Measurements from ENCODE around the gene TRIM37.

TRIM37 gene, protein sequence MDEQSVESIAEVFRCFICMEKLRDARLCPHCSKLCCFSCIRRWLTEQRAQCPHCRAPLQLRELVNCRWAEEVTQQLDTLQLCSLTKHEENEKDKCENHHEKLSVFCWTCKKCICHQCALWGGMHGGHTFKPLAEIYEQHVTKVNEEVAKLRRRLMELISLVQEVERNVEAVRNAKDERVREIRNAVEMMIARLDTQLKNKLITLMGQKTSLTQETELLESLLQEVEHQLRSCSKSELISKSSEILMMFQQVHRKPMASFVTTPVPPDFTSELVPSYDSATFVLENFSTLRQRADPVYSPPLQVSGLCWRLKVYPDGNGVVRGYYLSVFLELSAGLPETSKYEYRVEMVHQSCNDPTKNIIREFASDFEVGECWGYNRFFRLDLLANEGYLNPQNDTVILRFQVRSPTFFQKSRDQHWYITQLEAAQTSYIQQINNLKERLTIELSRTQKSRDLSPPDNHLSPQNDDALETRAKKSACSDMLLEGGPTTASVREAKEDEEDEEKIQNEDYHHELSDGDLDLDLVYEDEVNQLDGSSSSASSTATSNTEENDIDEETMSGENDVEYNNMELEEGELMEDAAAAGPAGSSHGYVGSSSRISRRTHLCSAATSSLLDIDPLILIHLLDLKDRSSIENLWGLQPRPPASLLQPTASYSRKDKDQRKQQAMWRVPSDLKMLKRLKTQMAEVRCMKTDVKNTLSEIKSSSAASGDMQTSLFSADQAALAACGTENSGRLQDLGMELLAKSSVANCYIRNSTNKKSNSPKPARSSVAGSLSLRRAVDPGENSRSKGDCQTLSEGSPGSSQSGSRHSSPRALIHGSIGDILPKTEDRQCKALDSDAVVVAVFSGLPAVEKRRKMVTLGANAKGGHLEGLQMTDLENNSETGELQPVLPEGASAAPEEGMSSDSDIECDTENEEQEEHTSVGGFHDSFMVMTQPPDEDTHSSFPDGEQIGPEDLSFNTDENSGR

GRCh38 chr17:59106463-59107305, at the start of gene TRIM37:
Gene TRIM37 (minus strand): TSS chr17:59106880. CDS start chr17:59106461, 419 bp downstream.
- Histone ChIP-seq H3K27me3 (ENCODE audit: control insufficient read depth, insufficient read depth, low read length) (no peaks in the 10 kb centered on the region), H3K9me3 (ENCODE audit: control insufficient read depth, insufficient read depth, low read length) (no peaks in the 10 kb centered on the region), H3K36me3 (ENCODE audit: control insufficient read depth, insufficient read depth, low read length) (no peaks in the 10 kb centered on the region), H3K4me3 (ENCODE audit: low read depth, low read length) (peak within 1 kb of the TSS; percentile 82), H3K9ac (ENCODE audit: low read depth, low read length) (peak within 1 kb of the TSS; percentile 87), H3K4me1 (ENCODE audit: control insufficient read depth, insufficient read depth, low read length) (no peaks in the 10 kb centered on the region)

- Histone ChIP-seq H3K9ac (ENCODE audit: low read depth, low read length) (peak within 1 kb of the TSS; percentile 92), H3K9me3 (ENCODE audit: control insufficient read depth, insufficient read depth, low read length) (no peaks in the 10 kb centered on the region), H3K4me3 (ENCODE audit: low read depth, low read length) (peak within 1 kb of the TSS; percentile 87), H3K4me1 (ENCODE audit: control insufficient read depth, insufficient read depth, low read length) (peaks cover 14% of the 10 kb centered on the region), H3K36me3 (ENCODE audit: control insufficient read depth, insufficient read depth, low read length) (peaks cover 3% of the 10 kb centered on the region), H3K27me3 (ENCODE audit: control insufficient read depth, insufficient read depth, low read length) (no peaks in the 10 kb centered on the region)
Measured at GRCh38 chr17:59155439-59156177, 48.9 kb upstream of the TRIM37 start, which contains the start of gene PRR11. Gene PRR11 (plus strand): TSS chr17:59155746. CDS start chr17:59169753, 14,007 bp downstream.

DNA sequence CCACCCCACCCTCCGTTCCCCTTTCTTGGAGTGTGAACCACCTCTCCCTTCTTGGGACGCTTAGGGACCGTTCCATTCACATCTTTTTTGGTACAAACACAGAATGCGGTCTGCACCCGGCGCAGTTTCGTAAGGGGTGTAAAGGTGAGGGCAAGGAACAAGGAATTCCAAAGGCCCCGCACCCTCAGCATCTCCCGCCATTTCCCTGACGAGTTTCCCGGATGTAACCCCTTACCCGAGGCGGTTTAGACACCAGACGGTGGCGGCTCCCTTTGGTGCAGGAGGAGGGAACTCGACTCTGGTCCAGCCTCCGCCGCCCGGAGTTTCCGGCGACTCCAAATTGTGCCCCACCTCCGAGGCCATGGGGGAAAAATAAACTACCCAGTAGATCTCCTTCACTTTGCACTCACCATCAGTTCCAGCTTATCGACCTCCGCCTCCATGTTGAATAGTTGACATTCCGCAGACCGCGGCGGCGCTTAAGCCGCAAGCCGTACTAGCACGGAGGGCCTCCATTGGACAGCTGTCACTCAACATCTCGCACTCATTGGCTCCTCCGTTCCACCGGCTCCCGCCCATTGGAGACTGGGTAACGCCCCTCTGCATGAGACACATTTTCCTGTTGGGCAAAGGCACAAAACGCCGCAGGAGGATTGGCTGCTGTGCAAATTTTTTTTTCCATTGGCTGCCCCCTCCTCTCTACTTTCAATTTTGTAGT, 48.2 kb upstream of the TRIM37 start, which contains the start of gene SKA2:
SKA2 (minus strand) TSS at position 466 of the 718 bp plus-strand sequence; CDS start at position 443, 23 bp downstream.
- no peaks in the 10 kb centered on the region for H3K9me3 ChIP-seq (ENCODE audit: control insufficient read depth, insufficient read depth, low read length)
- H3K27me3 ChIP-seq (ENCODE audit: control insufficient read depth, insufficient read depth, low read length) = no peaks in the 10 kb centered on the region
- H3K9ac ChIP-seq (ENCODE audit: low read depth, low read length) = peak within 1 kb of the TSS; percentile 92
- no peaks in the 10 kb centered on the region for H3K36me3 ChIP-seq (ENCODE audit: control insufficient read depth, insufficient read depth, low read length)
- H3K4me3 ChIP-seq (ENCODE audit: low read depth, low read length) = peak within 1 kb of the TSS; percentile 87
- peaks cover 14% of the 10 kb centered on the region for H3K4me1 ChIP-seq (ENCODE audit: control insufficient read depth, insufficient read depth, low read length)

- no peaks in the 10 kb centered on the region for H3K9me3 ChIP-seq (ENCODE audit: control insufficient read depth, insufficient read depth, low read length)
- H3K27me3 ChIP-seq (ENCODE audit: control insufficient read depth, insufficient read depth, low read length) = no peaks in the 10 kb centered on the region
- H3K36me3 ChIP-seq (ENCODE audit: control insufficient read depth, insufficient read depth, low read length) = no peaks in the 10 kb centered on the region
- peak overlapping the region; percentile 92 for H3K9ac ChIP-seq (ENCODE audit: low read depth, low read length)
- peak overlapping the region; percentile 87 for H3K4me3 ChIP-seq (ENCODE audit: low read depth, low read length)
- H3K4me1 ChIP-seq (ENCODE audit: control insufficient read depth, insufficient read depth, low read length) = peaks cover 14% of the 10 kb centered on the region
Measured at GRCh38 chr17:59154292-59154720, 47.6 kb upstream of the TRIM37 start.

DNA sequence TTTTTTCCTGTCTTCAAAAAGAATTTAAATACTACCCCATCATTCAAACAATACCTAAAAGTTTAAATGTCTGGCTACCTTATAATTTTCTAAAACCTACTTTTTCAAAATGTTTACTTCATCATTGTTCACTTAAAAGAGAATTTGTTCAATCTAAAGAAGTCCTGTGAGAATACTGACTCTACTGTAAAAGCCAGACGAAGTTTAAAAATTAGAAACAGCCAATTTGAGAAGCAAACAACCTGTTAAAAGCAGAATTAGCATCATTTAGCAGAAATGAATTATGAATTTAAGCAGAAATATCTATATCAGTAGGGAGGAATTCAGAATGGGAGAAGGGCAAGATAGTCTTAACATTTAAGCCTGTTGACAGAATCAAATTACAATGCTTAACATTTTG, 46.2 kb upstream of the TRIM37 start:
- no peaks in the 10 kb centered on the region for H3K9me3 ChIP-seq (ENCODE audit: control insufficient read depth, insufficient read depth, low read length)
- H3K27me3 ChIP-seq (ENCODE audit: control insufficient read depth, insufficient read depth, low read length) = no peaks in the 10 kb centered on the region
- H3K4me3 ChIP-seq (ENCODE audit: low read depth, low read length) = no peak overlapping the region
- no peaks in the 10 kb centered on the region for H3K36me3 ChIP-seq (ENCODE audit: control insufficient read depth, insufficient read depth, low read length)
- H3K9ac ChIP-seq (ENCODE audit: low read depth, low read length) = no peak overlapping the region
- H3K4me1 ChIP-seq (ENCODE audit: control insufficient read depth, insufficient read depth, low read length) = peaks cover 14% of the 10 kb centered on the region

DNA sequence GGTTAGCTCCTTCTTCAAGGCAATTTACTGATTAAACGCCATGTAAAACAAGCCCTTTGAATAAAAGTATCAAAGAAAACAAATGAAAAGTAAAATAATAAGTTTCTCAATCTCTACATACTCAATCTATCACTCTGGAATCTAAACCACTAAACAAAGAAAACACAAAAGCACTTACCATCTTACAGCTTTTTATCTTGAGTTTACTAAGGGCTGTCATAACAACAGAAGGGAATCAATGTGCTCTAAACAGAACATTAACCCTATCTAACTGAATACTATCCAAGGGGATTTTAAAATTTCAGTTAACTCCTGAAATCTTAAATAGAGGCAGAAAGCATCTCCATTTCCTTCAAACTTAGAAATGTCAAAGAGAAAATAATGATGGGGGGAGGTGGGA, 44.9 kb upstream of the TRIM37 start:
- no peak overlapping the region for H3K4me3 ChIP-seq (ENCODE audit: low read depth, low read length)
- no peak overlapping the region for H3K9ac ChIP-seq (ENCODE audit: low read depth, low read length)
- H3K9me3 ChIP-seq (ENCODE audit: control insufficient read depth, insufficient read depth, low read length) = no peaks in the 10 kb centered on the region
- peaks cover 14% of the 10 kb centered on the region for H3K4me1 ChIP-seq (ENCODE audit: control insufficient read depth, insufficient read depth, low read length)
- H3K36me3 ChIP-seq (ENCODE audit: control insufficient read depth, insufficient read depth, low read length) = no peaks in the 10 kb centered on the region
- H3K27me3 ChIP-seq (ENCODE audit: control insufficient read depth, insufficient read depth, low read length) = no peaks in the 10 kb centered on the region

DNA sequence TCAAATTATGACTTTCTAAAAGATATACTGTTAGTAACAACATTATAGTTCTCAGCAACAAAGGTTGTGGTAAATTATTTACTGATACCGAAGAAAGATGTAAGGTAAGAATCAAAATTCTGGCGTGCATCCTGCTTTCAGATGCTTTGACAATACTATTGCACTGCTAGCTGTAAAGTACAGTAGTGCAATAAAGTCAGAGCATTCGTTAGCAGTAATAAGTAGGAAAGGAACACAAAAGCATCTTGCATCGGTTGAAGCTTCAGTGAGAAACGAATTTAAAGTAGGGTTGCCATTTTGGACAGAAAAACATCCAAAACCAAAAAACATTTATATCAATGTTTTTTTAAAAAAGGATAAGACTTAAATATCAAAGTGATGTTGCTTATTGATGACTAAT, 44.3 kb upstream of the TRIM37 start:
- Histone ChIP-seq H3K9ac (ENCODE audit: low read depth, low read length) (no peak overlapping the region), H3K9me3 (ENCODE audit: control insufficient read depth, insufficient read depth, low read length) (no peaks in the 10 kb centered on the region), H3K4me1 (ENCODE audit: control insufficient read depth, insufficient read depth, low read length) (peaks cover 14% of the 10 kb centered on the region), H3K27me3 (ENCODE audit: control insufficient read depth, insufficient read depth, low read length) (no peaks in the 10 kb centered on the region), H3K4me3 (ENCODE audit: low read depth, low read length) (no peak overlapping the region), H3K36me3 (ENCODE audit: control insufficient read depth, insufficient read depth, low read length) (no peaks in the 10 kb centered on the region)

GRCh38 chr17:59149841-59150511, 43.3 kb upstream of the TRIM37 start:
- no peaks in the 10 kb centered on the region for H3K9me3 ChIP-seq (ENCODE audit: control insufficient read depth, insufficient read depth, low read length)
- H3K4me3 ChIP-seq (ENCODE audit: low read depth, low read length) = no peak overlapping the region
- no peak overlapping the region for H3K9ac ChIP-seq (ENCODE audit: low read depth, low read length)
- H3K36me3 ChIP-seq (ENCODE audit: control insufficient read depth, insufficient read depth, low read length) = no peaks in the 10 kb centered on the region
- no peaks in the 10 kb centered on the region for H3K27me3 ChIP-seq (ENCODE audit: control insufficient read depth, insufficient read depth, low read length)
- peaks cover 14% of the 10 kb centered on the region for H3K4me1 ChIP-seq (ENCODE audit: control insufficient read depth, insufficient read depth, low read length)

DNA sequence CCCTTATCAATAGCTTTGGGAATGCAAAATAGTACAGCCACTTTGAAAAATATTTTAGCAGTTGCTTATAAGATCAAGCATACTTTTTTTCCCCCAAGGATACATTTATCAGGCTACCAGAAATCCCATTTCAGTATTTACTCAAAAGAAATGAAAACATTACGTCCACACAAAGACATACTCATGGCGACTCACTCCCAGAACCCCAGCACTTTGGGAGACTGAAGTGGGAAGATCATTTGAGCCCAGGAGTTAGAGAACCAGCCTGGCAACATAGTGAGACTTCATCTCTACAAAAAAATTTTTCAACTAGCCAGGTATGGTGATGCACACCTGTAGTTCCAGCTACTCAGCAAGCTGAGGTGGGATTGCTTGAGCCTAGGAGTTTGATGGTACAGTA, 42.4 kb upstream of the TRIM37 start:
- peaks cover 14% of the 10 kb centered on the region for H3K4me1 ChIP-seq (ENCODE audit: control insufficient read depth, insufficient read depth, low read length)
- H3K27me3 ChIP-seq (ENCODE audit: control insufficient read depth, insufficient read depth, low read length) = no peaks in the 10 kb centered on the region
- no peak overlapping the region for H3K4me3 ChIP-seq (ENCODE audit: low read depth, low read length)
- H3K36me3 ChIP-seq (ENCODE audit: control insufficient read depth, insufficient read depth, low read length) = no peaks in the 10 kb centered on the region
- H3K9me3 ChIP-seq (ENCODE audit: control insufficient read depth, insufficient read depth, low read length) = no peaks in the 10 kb centered on the region
- no peak overlapping the region for H3K9ac ChIP-seq (ENCODE audit: low read depth, low read length)
